Measurements from ENCODE around the gene MED12L.
"Not testable (repeated sequence)": the region's sequence is repeated elsewhere in the genome, so short reads cannot be mapped to it uniquely, and the experiment has no call there.

The MED12L gene

DNA sequence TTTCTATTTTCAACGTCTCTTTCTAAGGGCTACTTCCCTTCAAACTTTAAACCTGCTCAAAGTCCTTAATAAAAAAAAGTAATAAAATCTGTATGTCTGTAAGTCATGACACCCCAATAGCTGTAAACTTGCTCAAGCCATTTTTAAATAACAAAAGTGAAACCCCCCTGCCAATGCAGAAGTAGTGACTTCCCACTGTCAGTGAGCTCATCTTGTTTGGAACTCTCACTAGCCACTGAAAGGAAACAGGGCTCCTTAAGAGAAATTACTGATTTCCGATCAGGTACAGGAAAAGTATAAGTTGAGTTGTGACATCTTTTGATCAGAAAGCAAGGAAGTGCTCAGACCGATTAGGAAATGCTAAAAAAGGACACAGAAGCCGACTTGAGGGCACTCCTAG is 145.2 kb downstream of the MED12L start:
- Histone ChIP-seq H3K27ac (ENCODE audit: extremely low read depth, low read depth, low read length) (no peak overlapping the region), H3K4me3 (ENCODE audit: low read depth, low read length) (no peak overlapping the region), H3K4me1 (ENCODE audit: control insufficient read depth, insufficient read depth, low read length) (no peaks in the 10 kb centered on the region), H3K9me3 (ENCODE audit: control insufficient read depth, insufficient read depth, low read depth, low read length) (no peaks in the 10 kb centered on the region), H3K36me3 (ENCODE audit: control insufficient read depth in 2 of 2, insufficient read depth in 1 of 2, low read length in 2 of 2) (no peaks in the 10 kb centered on the region)
- TF ChIP-seq ZBTB48 (tag by site-specific recombination; IDR thresholded peaks at IDR 0.05) (no peak), ZNF549 (tag by site-specific recombination; IDR thresholded peaks at IDR 0.05) (no peak), FEZF1 (tag by site-specific recombination; IDR thresholded peaks at IDR 0.05) (no peak), BCL11A (tag by site-specific recombination; IDR thresholded peaks at IDR 0.05; ENCODE audit: low read depth) (no peak), ZXDB (tag by site-specific recombination; IDR thresholded peaks at IDR 0.05) (no peak), ZNF530 (tag by site-specific recombination; IDR thresholded peaks at IDR 0.05; ENCODE audit: low read depth) (no peak), SP3 (tag by site-specific recombination; IDR thresholded peaks at IDR 0.05) (no peak), GLIS1 (tag by site-specific recombination; IDR thresholded peaks at IDR 0.05) (no peak), IKZF3 (tag by site-specific recombination; IDR thresholded peaks at IDR 0.05) (no peak), ZNF266 (tag by site-specific recombination; IDR thresholded peaks at IDR 0.05; ENCODE audit: low read depth) (no peak), ZNF19 (tag by site-specific recombination; IDR thresholded peaks at IDR 0.05; ENCODE audit: low read depth) (no peak), ZNF707 (tag by site-specific recombination; IDR thresholded peaks at IDR 0.05) (no peak), ZNF660 (tag by site-specific recombination; IDR thresholded peaks at IDR 0.05) (no peak)
- TF ChIP-seq, protein P1, sequence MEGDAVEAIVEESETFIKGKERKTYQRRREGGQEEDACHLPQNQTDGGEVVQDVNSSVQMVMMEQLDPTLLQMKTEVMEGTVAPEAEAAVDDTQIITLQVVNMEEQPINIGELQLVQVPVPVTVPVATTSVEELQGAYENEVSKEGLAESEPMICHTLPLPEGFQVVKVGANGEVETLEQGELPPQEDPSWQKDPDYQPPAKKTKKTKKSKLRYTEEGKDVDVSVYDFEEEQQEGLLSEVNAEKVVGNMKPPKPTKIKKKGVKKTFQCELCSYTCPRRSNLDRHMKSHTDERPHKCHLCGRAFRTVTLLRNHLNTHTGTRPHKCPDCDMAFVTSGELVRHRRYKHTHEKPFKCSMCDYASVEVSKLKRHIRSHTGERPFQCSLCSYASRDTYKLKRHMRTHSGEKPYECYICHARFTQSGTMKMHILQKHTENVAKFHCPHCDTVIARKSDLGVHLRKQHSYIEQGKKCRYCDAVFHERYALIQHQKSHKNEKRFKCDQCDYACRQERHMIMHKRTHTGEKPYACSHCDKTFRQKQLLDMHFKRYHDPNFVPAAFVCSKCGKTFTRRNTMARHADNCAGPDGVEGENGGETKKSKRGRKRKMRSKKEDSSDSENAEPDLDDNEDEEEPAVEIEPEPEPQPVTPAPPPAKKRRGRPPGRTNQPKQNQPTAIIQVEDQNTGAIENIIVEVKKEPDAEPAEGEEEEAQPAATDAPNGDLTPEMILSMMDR (tag by site-specific recombination; IDR thresholded peaks at IDR 0.05): no peak
- CTCF ChIA-PET: interaction anchor here (0.7 to 1.8 kb wide), 3 partner anchors 52 to 1407 kb away, joined by 3 to 9 read pairs (median 3); no protein-coding TSS in a partner anchor
- POLR2A ChIA-PET: no interaction called here

DNA sequence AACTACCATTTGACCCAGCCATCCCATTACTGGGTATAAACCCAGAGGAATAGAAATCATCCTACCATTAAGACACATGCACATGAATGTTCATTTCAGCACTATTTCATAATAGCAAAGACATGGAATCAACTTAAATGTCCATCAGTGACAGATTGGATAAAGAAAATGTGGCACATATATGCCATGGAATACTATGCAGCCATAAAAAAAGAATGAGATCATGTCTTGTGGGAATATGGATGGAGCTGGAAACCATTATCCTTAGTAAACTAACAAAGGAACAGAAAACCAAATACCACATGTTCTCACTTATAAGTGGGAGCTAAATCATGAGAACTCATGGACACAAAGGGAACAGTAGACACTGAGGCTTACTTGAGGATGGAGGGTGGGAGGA is 146.9 kb downstream of the MED12L start:
- POLR2A ChIA-PET: interaction anchor here (0.7 kb wide), 1 partner anchor 38 kb away, joined by 4 read pairs; no protein-coding TSS in a partner anchor
- H3K9me3 ChIP-seq (ENCODE audit: control insufficient read depth, insufficient read depth, low read depth, low read length); CTCF ChIA-PET; H3K4me3 ChIP-seq (ENCODE audit: low read depth, low read length); H3K4me1 ChIP-seq (ENCODE audit: control insufficient read depth, insufficient read depth, low read length); H3K27ac ChIP-seq (ENCODE audit: extremely low read depth, low read depth, low read length); H3K36me3 ChIP-seq (ENCODE audit: control insufficient read depth in 2 of 2, insufficient read depth in 1 of 2, low read length in 2 of 2): not testable (repeated sequence)
- peak; percentile 56; the same call in 1 of the 2 replicates for TF ChIP-seq ZNF146 (tag by site-specific recombination; IDR thresholded peaks at IDR 0.05)

DNA sequence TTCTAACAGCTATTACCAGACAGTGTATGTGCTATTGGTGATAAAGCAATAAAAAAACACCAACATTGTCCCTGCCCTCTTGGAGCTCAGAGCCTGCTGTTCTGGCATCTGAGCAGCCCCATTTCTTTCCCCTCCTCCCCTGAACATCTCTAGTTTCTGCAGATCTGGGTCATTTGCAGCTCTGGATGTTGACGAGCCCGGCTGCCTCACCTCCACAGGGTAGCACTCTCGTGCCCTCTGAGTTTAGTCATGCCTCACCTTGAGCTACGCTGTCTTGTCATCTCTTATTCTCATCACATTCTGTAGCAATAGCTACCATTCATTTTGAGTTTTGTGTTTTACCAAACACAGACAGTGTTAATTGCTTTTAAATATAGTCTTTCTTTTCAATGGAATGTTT is 147.5 kb downstream of the MED12L start:
- no peaks in the 10 kb centered on the region for H3K9me3 ChIP-seq (ENCODE audit: control insufficient read depth, insufficient read depth, low read depth, low read length)
- H3K4me3 ChIP-seq (ENCODE audit: low read depth, low read length): no peak overlapping the region
- CTCF ChIA-PET: no interaction called here

DNA sequence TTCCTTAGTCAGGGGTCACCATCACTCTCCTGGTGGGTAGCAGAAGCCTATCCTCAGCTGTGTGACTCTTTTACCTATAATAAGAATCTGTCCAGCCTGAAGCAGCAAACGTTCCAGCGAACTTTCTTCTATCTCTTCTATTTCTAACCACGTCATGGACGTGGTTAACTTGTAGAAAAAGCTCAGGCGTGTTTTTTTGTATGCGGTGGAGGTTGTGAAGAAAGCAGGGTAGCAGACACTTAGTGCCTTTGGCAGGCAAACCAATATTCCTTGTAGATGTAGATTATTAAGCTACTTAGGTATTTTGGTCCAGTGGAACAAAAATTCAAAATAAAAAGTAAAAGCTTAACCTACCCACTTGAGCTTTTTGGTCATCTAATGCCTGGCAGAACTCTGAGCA is 149.4 kb downstream of the MED12L start:
- no peaks in the 10 kb centered on the region for H3K9me3 ChIP-seq (ENCODE audit: control insufficient read depth, insufficient read depth, low read depth, low read length)
- no peaks in the 10 kb centered on the region for H3K36me3 ChIP-seq (ENCODE audit: control insufficient read depth in 2 of 2, insufficient read depth in 1 of 2, low read length in 2 of 2)
- H3K4me1 ChIP-seq (ENCODE audit: control insufficient read depth, insufficient read depth, low read length): no peaks in the 10 kb centered on the region
- H3K4me3 ChIP-seq (ENCODE audit: low read depth, low read length): no peak overlapping the region
- no peak overlapping the region for H3K27ac ChIP-seq (ENCODE audit: extremely low read depth, low read depth, low read length)
- CTCF ChIA-PET: interaction anchor here (0.6 kb wide), 1 partner anchor 118 kb away, joined by 3 read pairs; no protein-coding TSS in a partner anchor
- POLR2A ChIA-PET: no interaction called here
- TF ChIP-seq ZNF324 (tag by site-specific recombination; IDR thresholded peaks at IDR 0.05) (no peak), ZNF530 (tag by site-specific recombination; IDR thresholded peaks at IDR 0.05; ENCODE audit: low read depth) (no peak), ZNF626 (tag by site-specific recombination; IDR thresholded peaks at IDR 0.05) (no peak), ZNF561 (tag by site-specific recombination; IDR thresholded peaks at IDR 0.05; ENCODE audit: borderline replicate concordance) (no peak), ZNF777 (tag by site-specific recombination; IDR thresholded peaks at IDR 0.05; ENCODE audit: borderline replicate concordance) (no peak), ZNF768 (tag by site-specific recombination; IDR thresholded peaks at IDR 0.05) (no peak), SCRT2 (tag by site-specific recombination; IDR thresholded peaks at IDR 0.05) (no peak), ZNF121 (tag by site-specific recombination; IDR thresholded peaks at IDR 0.05) (no peak), ZNF366 (tag by site-specific recombination; conservative IDR thresholded peaks at IDR 0.05) (no peak), OVOL3 (tag by site-specific recombination; IDR thresholded peaks at IDR 0.05) (no peak), ZNF677 (tag by site-specific recombination; IDR thresholded peaks at IDR 0.05) (no peak), ZNF585B (tag by site-specific recombination; IDR thresholded peaks at IDR 0.05) (no peak), ZNF521 (tag by site-specific recombination; IDR thresholded peaks at IDR 0.05) (no peak), ZNF776 (tag by site-specific recombination; IDR thresholded peaks at IDR 0.05; ENCODE audit: borderline replicate concordance) (no peak)

More for the DNA sequence above, 147.5 kb downstream of the MED12L start:
- TF ChIP-seq MYNN (tag by site-specific recombination; IDR thresholded peaks at IDR 0.05; ENCODE audit: borderline replicate concordance) (no peak), PRDM1 (tag by site-specific recombination; IDR thresholded peaks at IDR 0.05) (no peak)
- no peaks in the 10 kb centered on the region for H3K36me3 ChIP-seq (ENCODE audit: control insufficient read depth in 2 of 2, insufficient read depth in 1 of 2, low read length in 2 of 2)
- H3K27ac ChIP-seq (ENCODE audit: extremely low read depth, low read depth, low read length): no peak overlapping the region
- no peaks in the 10 kb centered on the region for H3K4me1 ChIP-seq (ENCODE audit: control insufficient read depth, insufficient read depth, low read length)
- POLR2A ChIA-PET: interaction anchor here (0.7 kb wide), 1 partner anchor 37 kb away, joined by 4 read pairs; no protein-coding TSS in a partner anchor

Measured in HEK293 (cell line).